B cell (primary cell): Measurements from ENCODE around the gene TMEM219. TPM values are rescaled to one million over a fixed set of nuclear protein-coding genes. Genes with fewer than 3 reads are reported as not detected.

Source experiments
- ATAC-seq: fragments of 200-7000 bp; cut with Tn5 transposase; one replicate; pipeline ENCODE4 v1.10.0; 2021; ENCODE audit warnings: low read depth, mild to moderate bottlenecking, moderate number of reproducible peaks, moderate library complexity
- CTCF ChIA-PET: fragments of 350-600 bp; sonication (Branson Sonifier 250); formaldehyde crosslinking; loops from one replicate; lab custom pipeline; 2021; ENCODE audit warnings: antibody characterized with exemption, inconsistent platforms; lab: Charles Lee
- POLR2A ChIA-PET: fragments of 350-600 bp; sonication (Branson Sonifier 250); formaldehyde crosslinking; loops from one replicate; lab custom pipeline; 2021; ENCODE audit warnings: antibody characterized with exemption; lab: Charles Lee
- DNase-seq: peaks from one replicate; pipeline ENCODE4 v3.0.0; 2013
- H2AFZ ChIP-seq: 2 replicates; pipeline ENCODE4 v1.6.1; 2012; ENCODE audit warnings: mild to moderate bottlenecking, low read depth, low read length; ENCODE audit not compliant: insufficient read depth, poor library complexity, severe bottlenecking
- H3K27ac ChIP-seq, 2 donors: 1 replicate in 1 of 2; 2 replicates in 1 of 2; pipeline ENCODE4 v1.5.1; 2012 to 2013; ENCODE audit warnings: low read length in 2 of 2, mild to moderate bottlenecking in 2 of 2, moderate library complexity in 1 of 2
- H3K27me3 ChIP-seq, 4 experiments: fragments of 200-600 bp in 1 of 4; sonication (generic) in 1 of 4; replicated peaks in 1 of 4; 1 replicate in 2 of 4; 2 replicates in 2 of 4; pipeline versions ENCODE4 v1.6.1 to v1.7.0; 2013 to 2016; ENCODE audit warnings: low read length in 3 of 4, mild to moderate bottlenecking in 2 of 4, mixed read lengths in 1 of 4, moderate library complexity in 1 of 4; ENCODE audit not compliant: insufficient read depth in 4 of 4, control insufficient read depth in 3 of 4; ENCODE audit errors: control extremely low read depth in 1 of 4
- H3K36me3 ChIP-seq, 2 experiments: replicated peaks in 1 of 2; 1 replicate in 1 of 2; 2 replicates in 1 of 2; pipeline versions ENCODE4 v1.6.1 to v1.7.1; 2013; ENCODE audit warnings: low read length in 1 of 2; ENCODE audit not compliant: insufficient read depth in 2 of 2, control insufficient read depth in 1 of 2; ENCODE audit errors: control extremely low read depth in 1 of 2, extremely low read depth in 1 of 2
- H3K4me1 ChIP-seq, 2 donors: fragments of 200-600 bp in 1 of 2; sonication (generic) in 1 of 2; 1 replicate in 1 of 2; 2 replicates in 1 of 2; pipeline versions ENCODE4 v1.5.1 to v1.6.1; 2013 to 2017; ENCODE audit warnings: low read length in 2 of 2; ENCODE audit not compliant: control insufficient read depth in 2 of 2, insufficient read depth in 2 of 2
- H3K4me2 ChIP-seq: replicated peaks from 2 replicates; pipeline ENCODE3; 2012; ENCODE audit warnings: mild to moderate bottlenecking, low read depth, low read length; ENCODE audit not compliant: poor library complexity, severe bottlenecking
- H3K4me3 ChIP-seq, 5 experiments: fragments of 200-600 bp in 1 of 5; sonication (generic) in 1 of 5; 1 replicate in 3 of 5; 2 replicates in 2 of 5; pipeline versions ENCODE4 v1.5.1 to v1.7.0; 2011 to 2016; ENCODE audit warnings: low read length in 4 of 5, mild to moderate bottlenecking in 4 of 5, low read depth in 2 of 5, control low read depth in 1 of 5, moderate library complexity in 1 of 5; ENCODE audit not compliant: insufficient read depth in 1 of 5; ENCODE audit errors: control extremely low read depth in 1 of 5, extremely low read depth in 1 of 5
- H3K79me2 ChIP-seq: fragments of 200-600 bp; sonication (generic); one replicate; pipeline ENCODE4 v1.6.0; 2016; ENCODE audit warnings: low read length; ENCODE audit not compliant: control insufficient read depth, insufficient read depth
- H3K9ac ChIP-seq: fragments of 200-600 bp; sonication (generic); 2 replicates; pipeline ENCODE4 v1.6.1; 2017; ENCODE audit warnings: mild to moderate bottlenecking, low read length, moderate library complexity
- H3K9me3 ChIP-seq, 3 donors: one replicate each; pipeline versions ENCODE4 v1.6.1 to v1.7.1; 2013; ENCODE audit warnings: low read length in 2 of 3; ENCODE audit not compliant: control insufficient read depth in 2 of 3, insufficient read depth in 1 of 3; ENCODE audit errors: control extremely low read depth in 1 of 3
- H4K20me1 ChIP-seq: 2 replicates; pipeline ENCODE4 v1.6.0; 2012; ENCODE audit warnings: mild to moderate bottlenecking, low read length; ENCODE audit not compliant: insufficient read depth, control insufficient read depth, poor library complexity, severe bottlenecking
- H3K27ac Mint-ChIP-seq: one replicate; pipeline ENCODE4 v1.8.0; 2021; ENCODE audit warnings: mixed read lengths
- H3K27me3 Mint-ChIP-seq: one replicate; pipeline ENCODE4 v1.8.0; 2021; ENCODE audit warnings: mixed read lengths
- H3K4me1 Mint-ChIP-seq: one replicate; pipeline ENCODE4 v1.8.0; 2021; ENCODE audit warnings: mixed read lengths
- H3K4me3 Mint-ChIP-seq: one replicate; pipeline ENCODE4 v1.8.0; 2021; ENCODE audit warnings: mixed read lengths
- H3K9me3 Mint-ChIP-seq: one replicate; pipeline ENCODE4 v1.8.0; 2022; ENCODE audit warnings: mixed read lengths; ENCODE audit not compliant: insufficient read depth
- CTCF ChIP-seq: fragments of 200-600 bp; IDR thresholded peaks from one replicate; pipeline ENCODE4 v1.8.0; 2022; ENCODE audit warnings: antibody characterized with exemption, mild to moderate bottlenecking
- EZH2 ChIP-seq: IDR thresholded peaks from 2 replicates; pipeline ENCODE4 v1.6.1; 2012; ENCODE audit warnings: borderline replicate concordance, low read depth, mild to moderate bottlenecking, moderate library complexity, low read length; ENCODE audit not compliant: insufficient read depth, poor library complexity, severe bottlenecking
- WGBS: methylation state at CpG from one replicate; pipeline ENCODE4 v1.1.5; 2013; ENCODE audit warnings: missing lambda C conversion rate; ENCODE audit not compliant: insufficient coverage; 5-methylcytosine and 5-hydroxymethylcytosine counted together
- intact Hi-C: fragments of 100-400 bp; cut with micrococcal nuclease; formaldehyde crosslinking; loops from one replicate; pipeline ENCODE4 v1.10.0; 2022
- polyA plus RNA-seq: library from polyadenylated mRNA; depleted of rRNA; stranded (reverse); fragments of >200 nt; gene quantifications from 2 replicates; pipeline ENCODE4 v1.2.3, GENCODE V29; 2012
- total RNA-seq, 2 donors: library from RNA; stranded (reverse); fragments of 120-200 nt in 1 of 2; gene quantifications; 1 replicate in 1 of 2; 2 replicates in 1 of 2; pipeline versions ENCODE4 v1.2.3 to v1.2.4, GENCODE V29; 2013 to 2022

Gene TMEM219
- total and polyA plus RNA-seq, 2 donors (not counting 1 experiment from before 2014, with no cell fraction given): 66.6 to 103 TPM

- H3K79me2 ChIP-seq: peaks cover 2% of the 10 kb centered on the region
- peak overlapping the region; percentile 80 for H3K4me3 Mint-ChIP-seq
- POLR2A ChIA-PET: no interaction called here
- H3K27ac Mint-ChIP-seq: no peak overlapping the region
- H3K4me1 ChIP-seq: peaks cover 21 to 22% of the 10 kb centered on the region in 2 donors
- no peak for TF ChIP-seq EZH2
- TF ChIP-seq CTCF: no peak
- no peak for ATAC-seq
- H3K9me3 ChIP-seq: peaks cover 0 to 12% (median 0%) of the 10 kb centered on the region in 3 donors
- peaks cover 0 to 29% (median 15%) of the 10 kb centered on the region in 4 experiments for H3K27me3 ChIP-seq
- H3K4me2 ChIP-seq: peak overlapping the region; percentile 83
- WGBS: 26% methylated on average over 31 of the region's 34 CpGs
- no peak for DNase-seq
- no peaks in the 10 kb centered on the region for H4K20me1 ChIP-seq
- H3K27me3 Mint-ChIP-seq: peaks cover 20% of the 10 kb centered on the region
- peaks cover 16% of the 10 kb centered on the region for H3K4me1 Mint-ChIP-seq
- peak overlapping the region; percentile 56 for H2AFZ ChIP-seq
- H3K9ac ChIP-seq: peak overlapping the region; percentile 52
- no peak overlapping the region for H3K27ac ChIP-seq
- H3K4me3 ChIP-seq: peak overlapping the region in 3 of 5 experiments; percentile 22 to 44 (median 43)
- CTCF ChIA-PET: interaction anchor here (0.6 kb wide), 1 partner anchor 53 kb away, joined by 7 read pairs; no protein-coding TSS in a partner anchor
- no peaks in the 10 kb centered on the region for H3K9me3 Mint-ChIP-seq
- peaks cover 0 to 3% of the 10 kb centered on the region in 2 experiments for H3K36me3 ChIP-seq
- intact Hi-C loops: no loop called here
These were observed 48.3 kb downstream of the TMEM219 start for GRCh38 chr16:30009990-30010843.
